Subcutaneous abdominal adipose tissue (tissue), 5 donors: ENCODE data around the gene AP3B1.

Experiments
- H3K27ac ChIP-seq: one replicate; pipeline ENCODE4 v1.7.0; 2013; ENCODE audit warnings: low read depth, mild to moderate bottlenecking, inconsistent platforms, low read length, moderate library complexity
- H3K27me3 ChIP-seq, 5 donors: one replicate each; pipeline ENCODE4 v1.7.0; 2013; ENCODE audit warnings: low read length in 5 of 5, inconsistent platforms in 1 of 5; ENCODE audit not compliant: control insufficient read depth in 5 of 5, insufficient read depth in 4 of 5
- H3K36me3 ChIP-seq, 5 donors: one replicate each; pipeline ENCODE4 v1.7.0; 2013; ENCODE audit warnings: low read length in 5 of 5; ENCODE audit not compliant: control insufficient read depth in 5 of 5, insufficient read depth in 5 of 5
- H3K4me1 ChIP-seq, 5 donors: one replicate each; pipeline ENCODE4 v1.7.0; 2013; ENCODE audit warnings: low read length in 5 of 5, mild to moderate bottlenecking in 3 of 5, moderate library complexity in 1 of 5; ENCODE audit not compliant: control insufficient read depth in 5 of 5, insufficient read depth in 5 of 5
- H3K4me3 ChIP-seq, 5 donors: one replicate each; pipeline ENCODE4 v1.7.0; 2013; ENCODE audit warnings: low read length in 5 of 5, low read depth in 1 of 5
- H3K9ac ChIP-seq, 5 donors: one replicate each; pipeline ENCODE4 v1.7.0; 2013; ENCODE audit warnings: low read length in 5 of 5, mild to moderate bottlenecking in 4 of 5, moderate library complexity in 3 of 5
- H3K9me3 ChIP-seq, 5 donors: one replicate each; pipeline ENCODE4 v1.7.0; 2013; ENCODE audit warnings: low read length in 5 of 5; ENCODE audit not compliant: control insufficient read depth in 5 of 5
- donor health status: healthy.
- donor health status: healthy.
- donor health status: healthy.
- donor health status: healthy.
- donor health status: healthy.

The AP3B1 gene

GRCh38 chr5:77960305-77960704 lies 334.2 kb downstream of the AP3B1 start:
- H3K27me3 ChIP-seq: peaks cover 10 to 29% (median 27%) of the 10 kb centered on the region in 5 donors
- no peaks in the 10 kb centered on the region for H3K36me3 ChIP-seq
- H3K9me3 ChIP-seq: no peaks in the 10 kb centered on the region
- H3K4me1 ChIP-seq: peaks cover 0 to 7% (median 3%) of the 10 kb centered on the region in 5 donors
- no peak overlapping the region for H3K9ac ChIP-seq
- H3K27ac ChIP-seq: no peak overlapping the region
- no peak overlapping the region for H3K4me3 ChIP-seq

- Histone ChIP-seq H3K4me3 (no peak overlapping the region), H3K4me1 (peaks cover 0 to 7% (median 3%) of the 10 kb centered on the region in 5 donors), H3K9ac (no peak overlapping the region), H3K36me3 (no peaks in the 10 kb centered on the region), H3K27ac (no peak overlapping the region), H3K9me3 (no peaks in the 10 kb centered on the region), H3K27me3 (peaks cover 10 to 29% (median 24%) of the 10 kb centered on the region in 5 donors)
Observed at GRCh38 chr5:77958642-77959330, 335.7 kb downstream of the AP3B1 start.

- no peak overlapping the region for H3K4me3 ChIP-seq
- H3K9ac ChIP-seq: no peak overlapping the region
- peaks cover 10 to 29% (median 24%) of the 10 kb centered on the region in 5 donors for H3K27me3 ChIP-seq
- H3K9me3 ChIP-seq: no peaks in the 10 kb centered on the region
- H3K4me1 ChIP-seq: peaks cover 0 to 7% (median 3%) of the 10 kb centered on the region in 5 donors
- no peak overlapping the region for H3K27ac ChIP-seq
- H3K36me3 ChIP-seq: no peaks in the 10 kb centered on the region
Observed at GRCh38 chr5:77957931-77958521, 336.5 kb downstream of the AP3B1 start.

GRCh38 chr5:77957516-77957915 lies 337.0 kb downstream of the AP3B1 start:
- peaks cover 10 to 29% (median 24%) of the 10 kb centered on the region in 5 donors for H3K27me3 ChIP-seq
- no peaks in the 10 kb centered on the region for H3K36me3 ChIP-seq
- no peak overlapping the region for H3K4me3 ChIP-seq
- no peak overlapping the region for H3K27ac ChIP-seq
- H3K9me3 ChIP-seq: no peaks in the 10 kb centered on the region
- H3K9ac ChIP-seq: no peak overlapping the region
- peaks cover 0 to 7% (median 3%) of the 10 kb centered on the region in 5 donors for H3K4me1 ChIP-seq

GRCh38 chr5:77957081-77957480 lies 337.4 kb downstream of the AP3B1 start:
- no peaks in the 10 kb centered on the region for H3K9me3 ChIP-seq

GRCh38 chr5:77955577-77955976 lies 338.9 kb downstream of the AP3B1 start:
- H3K36me3 ChIP-seq: no peaks in the 10 kb centered on the region
- H3K4me3 ChIP-seq: no peak overlapping the region
- peaks cover 10 to 29% (median 24%) of the 10 kb centered on the region in 5 donors for H3K27me3 ChIP-seq
- no peaks in the 10 kb centered on the region for H3K9me3 ChIP-seq
- H3K4me1 ChIP-seq: peaks cover 0 to 7% (median 3%) of the 10 kb centered on the region in 5 donors
- H3K9ac ChIP-seq: no peak overlapping the region
- no peak overlapping the region for H3K27ac ChIP-seq

More at GRCh38 chr5:77957081-77957480, 337.4 kb downstream of the AP3B1 start:
- H3K4me3 ChIP-seq: no peak overlapping the region
- H3K36me3 ChIP-seq: no peaks in the 10 kb centered on the region
- no peak overlapping the region for H3K27ac ChIP-seq
- H3K9ac ChIP-seq: no peak overlapping the region
- peaks cover 0 to 7% (median 3%) of the 10 kb centered on the region in 5 donors for H3K4me1 ChIP-seq
- peaks cover 10 to 29% (median 24%) of the 10 kb centered on the region in 5 donors for H3K27me3 ChIP-seq

GRCh38 chr5:77953374-77953773 lies 341.1 kb downstream of the AP3B1 start:
- H3K4me3 ChIP-seq: no peak overlapping the region
- no peak overlapping the region for H3K9ac ChIP-seq
- no peaks in the 10 kb centered on the region for H3K9me3 ChIP-seq
- peaks cover 0 to 7% (median 3%) of the 10 kb centered on the region in 5 donors for H3K4me1 ChIP-seq
- no peaks in the 10 kb centered on the region for H3K36me3 ChIP-seq
- H3K27me3 ChIP-seq: peaks cover 3 to 12% (median 11%) of the 10 kb centered on the region in 5 donors
- H3K27ac ChIP-seq: no peak overlapping the region

GRCh38 chr5:77952636-77953212 lies 341.8 kb downstream of the AP3B1 start:
- H3K36me3 ChIP-seq: no peaks in the 10 kb centered on the region
- no peak overlapping the region for H3K4me3 ChIP-seq
- H3K9ac ChIP-seq: no peak overlapping the region
- no peaks in the 10 kb centered on the region for H3K9me3 ChIP-seq
- H3K4me1 ChIP-seq: peaks cover 0 to 2% (median 0%) of the 10 kb centered on the region in 5 donors
- H3K27me3 ChIP-seq: peaks cover 0 to 7% (median 6%) of the 10 kb centered on the region in 5 donors
- no peak overlapping the region for H3K27ac ChIP-seq
